MM.1S (cell line): ENCODE data around the gene DCDC2.

Experiments
- EZH2 ChIP-seq: fragments of 300-600 bp; sonication (generic); optimal IDR thresholded peaks from 2 replicates; pipeline ENCODE3; 2017; ENCODE audit warnings: low read depth, mild to moderate bottlenecking, antibody characterized with exemption, low read length, mixed read lengths
- TF ChIP-seq, protein P1 (sequence below): fragments of 300-600 bp; sonication (generic); IDR thresholded peaks from 2 replicates; pipeline ENCODE4 v1.5.1; 2016; ENCODE audit warnings: antibody characterized with exemption, low read length, mixed read lengths

- TF ChIP-seq, protein P1, sequence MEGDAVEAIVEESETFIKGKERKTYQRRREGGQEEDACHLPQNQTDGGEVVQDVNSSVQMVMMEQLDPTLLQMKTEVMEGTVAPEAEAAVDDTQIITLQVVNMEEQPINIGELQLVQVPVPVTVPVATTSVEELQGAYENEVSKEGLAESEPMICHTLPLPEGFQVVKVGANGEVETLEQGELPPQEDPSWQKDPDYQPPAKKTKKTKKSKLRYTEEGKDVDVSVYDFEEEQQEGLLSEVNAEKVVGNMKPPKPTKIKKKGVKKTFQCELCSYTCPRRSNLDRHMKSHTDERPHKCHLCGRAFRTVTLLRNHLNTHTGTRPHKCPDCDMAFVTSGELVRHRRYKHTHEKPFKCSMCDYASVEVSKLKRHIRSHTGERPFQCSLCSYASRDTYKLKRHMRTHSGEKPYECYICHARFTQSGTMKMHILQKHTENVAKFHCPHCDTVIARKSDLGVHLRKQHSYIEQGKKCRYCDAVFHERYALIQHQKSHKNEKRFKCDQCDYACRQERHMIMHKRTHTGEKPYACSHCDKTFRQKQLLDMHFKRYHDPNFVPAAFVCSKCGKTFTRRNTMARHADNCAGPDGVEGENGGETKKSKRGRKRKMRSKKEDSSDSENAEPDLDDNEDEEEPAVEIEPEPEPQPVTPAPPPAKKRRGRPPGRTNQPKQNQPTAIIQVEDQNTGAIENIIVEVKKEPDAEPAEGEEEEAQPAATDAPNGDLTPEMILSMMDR = no peak
- TF ChIP-seq EZH2 = no peak
Observed at GRCh38 chr6:24397631-24398030, 39.8 kb upstream of the DCDC2 start.
